GM12878 (cell line): Measurements from ENCODE around the gene DOLPP1. TPM values are rescaled to one million over a fixed set of nuclear protein-coding genes. Genes with fewer than 3 reads are reported as not detected.

Source experiments
- ATAC-seq: fragments of 200-7000 bp; cut with Tn5 transposase; 3 replicates; pipeline ENCODE4 v1.9.1; 2020; ENCODE audit warnings: mild to moderate bottlenecking, moderate library complexity
- BruUV-seq: library from RNA; stranded (reverse); fragments of 400-500 nt; replicated peaks from 2 replicates; lab custom pipeline; 2021; lab: Mats Ljungman, UMichigan
- CTCF ChIA-PET: fragments of 300-600 bp; sonication (Branson Sonifier 250); formaldehyde crosslinking; extraction: SDS; loops from one replicate; lab custom pipeline; 2021; ENCODE audit warnings: inconsistent platforms; lab: Yijun Ruan, JAX
- POLR2A ChIA-PET: fragments of 350-600 bp; formaldehyde crosslinking; extraction: SDS; loops from one replicate; lab custom pipeline; 2021; ENCODE audit warnings: inconsistent platforms; lab: Charles Lee
- RAD21 ChIA-PET: fragments of 300-600 bp; sonication (Branson Sonifier 250); formaldehyde crosslinking; loops from one replicate; lab custom pipeline; 2023; ENCODE audit warnings: antibody characterized with exemption; ENCODE audit not compliant: unreplicated experiment; lab: Charles Lee
- SMC1A ChIA-PET: fragments of 300-600 bp; sonication (Branson Sonifier 250); formaldehyde crosslinking; loops from one replicate; lab custom pipeline; 2023; ENCODE audit not compliant: unreplicated experiment, uncharacterized antibody; lab: Charles Lee
- DNase-seq: peaks from one replicate; pipeline ENCODE4 v3.0.0-alpha.2; 2011; ENCODE audit warnings: low read depth, low spot score
- FAIRE-seq: peaks from 3 replicates; lab custom pipeline; 2011; peaks lifted over from hg19 to GRCh38; lab: Jason Lieb, UNC
- H2AFZ ChIP-seq: 2 replicates; pipeline ENCODE4 v1.6.0; 2011; ENCODE audit warnings: low read depth, low read length, control low read depth; ENCODE audit not compliant: control insufficient read depth
- H3K27ac ChIP-seq: 2 replicates; pipeline ENCODE4 v1.5.1; 2011; ENCODE audit warnings: control low read depth; ENCODE audit not compliant: control insufficient read depth, insufficient read depth
- H3K27me3 ChIP-seq, 2 experiments: replicated peaks in 1 of 2; 2 replicates each; pipeline versions ENCODE4 v1.6.0 to v1.6.1; 2011; ENCODE audit warnings: low read length in 1 of 2; ENCODE audit not compliant: control insufficient read depth in 2 of 2, insufficient read depth in 2 of 2
- H3K36me3 ChIP-seq, 2 experiments: 2 replicates each; pipeline ENCODE4 v1.5.1; 2011; ENCODE audit warnings: low read length in 1 of 2; ENCODE audit not compliant: control insufficient read depth in 2 of 2, insufficient read depth in 2 of 2
- H3K4me1 ChIP-seq: 2 replicates; pipeline ENCODE4 v1.6.1; 2011; ENCODE audit warnings: mild to moderate bottlenecking, low read length, moderate library complexity, mixed read lengths; ENCODE audit not compliant: control insufficient read depth, insufficient read depth
- H3K4me2 ChIP-seq: 2 replicates; pipeline ENCODE4 v1.6.0; 2011; ENCODE audit warnings: control low read depth; ENCODE audit not compliant: control insufficient read depth, insufficient read depth
- H3K4me3 ChIP-seq: fragments of 200-600 bp; sonication (generic); 2 replicates; pipeline ENCODE4 v1.5.1; 2016
- H3K79me2 ChIP-seq: 2 replicates; pipeline ENCODE4 v1.6.0; 2011; ENCODE audit warnings: low read length; ENCODE audit not compliant: control insufficient read depth, insufficient read depth
- H3K9ac ChIP-seq: 2 replicates; pipeline ENCODE4 v1.8.0; 2011; ENCODE audit warnings: low read length, control low read depth, mixed read lengths; ENCODE audit not compliant: control insufficient read depth, insufficient read depth
- H3K9me3 ChIP-seq: replicated peaks from 3 replicates; pipeline ENCODE4 v1.5.1; 2011; ENCODE audit warnings: mild to moderate bottlenecking, low read length; ENCODE audit not compliant: control insufficient read depth, insufficient read depth
- H4K20me1 ChIP-seq: 2 replicates; pipeline ENCODE4 v1.6.0; 2011; ENCODE audit not compliant: control insufficient read depth, insufficient read depth
- CREM ChIP-seq: IDR thresholded peaks from 2 replicates; pipeline ENCODE4 v1.6.1; 2014; ENCODE audit warnings: antibody characterized with exemption, low read depth
- MYB ChIP-seq: fragments of 150-350 bp; IDR thresholded peaks from 2 replicates; pipeline ENCODE4 v1.6.1; 2014; ENCODE audit warnings: mild to moderate bottlenecking, low read depth, low read length, borderline replicate concordance
- PAX5 ChIP-seq: IDR thresholded peaks from 2 replicates; pipeline ENCODE4 v1.6.1; 2011; ENCODE audit warnings: low read depth, low read length, borderline replicate concordance
- RFX5 ChIP-seq: IDR thresholded peaks from 2 replicates; pipeline ENCODE4 v1.6.1; 2011; ENCODE audit warnings: low read depth, low read length, improper control_type of control experiment
- SMARCA5 ChIP-seq: fragments of 450-650 bp; IDR thresholded peaks from 2 replicates; pipeline ENCODE4 v1.6.1; 2017; ENCODE audit warnings: mild to moderate bottlenecking
- WGBS: methylation state at CpG from one replicate; pipeline ENCODE4 v1.1.6; 2016; ENCODE audit warnings: low lambda C conversion rate; ENCODE audit not compliant: insufficient replicate concordance, insufficient coverage; ENCODE audit errors: missing lambda C conversion rate; 5-methylcytosine and 5-hydroxymethylcytosine counted together
- in situ Hi-C: fragments of 300-500 bp; cut with MboI; formaldehyde crosslinking; loops from 9 replicates; pipeline ENCODE4 v1.14.3; 2018; ENCODE audit warnings: mixed read lengths
- intact Hi-C: fragments of 100-400 bp; cut with micrococcal nuclease; formaldehyde crosslinking; loops from one replicate; pipeline ENCODE4 v1.14.2; 2022; ENCODE audit not compliant: unreplicated experiment
- polyA plus RNA-seq, 11 experiments: library from polyadenylated mRNA; depleted of rRNA in 4 of 11; unstranded in 6 of 11; stranded (reverse) in 5 of 11; fragments of >200 nt; fragmentation: Nextera tagmentation in 4 of 11; fragmentation: Illumina TruSeq in 1 of 11; extraction: Ambion mirVana in 4 of 11; extraction: Trizol in 1 of 11; gene quantifications; 1 replicate in 1 of 11; 2 replicates in 10 of 11; pipeline versions ENCODE4 v1.2.1 to v1.2.3, GENCODE V29; 2011 to 2016; ENCODE audit warnings: inconsistent platforms in 2 of 11, missing spikeins in 2 of 11, low read depth in 1 of 11
- total RNA-seq, 4 experiments: library from RNA; depleted of rRNA in 3 of 4; stranded (reverse); fragments of >200 nt in 3 of 4; fragmentation: Illumina TruSeq in 1 of 4; extraction: Trizol in 1 of 4; gene quantifications; 2 replicates each; pipeline versions ENCODE4 v1.2.1 to v1.2.3, GENCODE V29; 2013 to 2021
- TF ChIP-seq, protein P1 (sequence below): IDR thresholded peaks from 2 replicates; pipeline ENCODE4 v1.6.1; 2012; ENCODE audit warnings: improper control_type of control experiment, low read depth, low read length; ENCODE audit not compliant: insufficient replicate concordance

Gene DOLPP1
- total and polyA plus RNA-seq, 10 of the 15 experiments (the other 5 are each of a cell fraction or from before 2014, with no cell fraction given): 0.76 to 19.9 (median 13.4) TPM

DNA sequence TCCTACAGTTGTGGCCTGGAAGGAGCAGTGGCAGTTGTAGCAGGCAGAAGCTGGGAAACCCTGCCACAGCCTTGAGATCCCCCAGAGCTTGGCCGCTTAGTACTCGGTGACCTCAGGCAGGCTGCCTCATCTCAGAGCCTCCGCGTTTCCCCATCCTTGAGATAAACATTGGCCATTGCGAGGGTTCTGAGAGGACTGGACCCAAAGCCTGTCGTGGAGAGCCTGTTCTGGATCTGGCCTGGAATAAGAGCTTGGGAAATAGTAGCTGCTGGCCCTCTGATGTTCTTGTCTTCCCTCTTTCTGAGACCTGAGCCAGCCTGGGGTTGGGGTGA lies 43.2 kb upstream of the DOLPP1 start:
- RAD21 ChIA-PET: no interaction called here
- CTCF ChIA-PET: interaction anchor here (0.7 to 1.8 kb wide), 5 partner anchors 8 to 587 kb away, joined by 3 to 5 read pairs (median 4); no protein-coding TSS in a partner anchor
- H3K9me3 ChIP-seq: no peaks in the 10 kb centered on the region
- SMC1A ChIA-PET: interaction anchor here (1.3 kb wide), 1 partner anchor 9 kb away, joined by 3 read pairs; no protein-coding TSS in a partner anchor
- TF ChIP-seq PAX5 (no peak), SMARCA5 (no peak), RFX5 (no peak), MYB (no peak), CREM (no peak)
- TF ChIP-seq, protein P1, sequence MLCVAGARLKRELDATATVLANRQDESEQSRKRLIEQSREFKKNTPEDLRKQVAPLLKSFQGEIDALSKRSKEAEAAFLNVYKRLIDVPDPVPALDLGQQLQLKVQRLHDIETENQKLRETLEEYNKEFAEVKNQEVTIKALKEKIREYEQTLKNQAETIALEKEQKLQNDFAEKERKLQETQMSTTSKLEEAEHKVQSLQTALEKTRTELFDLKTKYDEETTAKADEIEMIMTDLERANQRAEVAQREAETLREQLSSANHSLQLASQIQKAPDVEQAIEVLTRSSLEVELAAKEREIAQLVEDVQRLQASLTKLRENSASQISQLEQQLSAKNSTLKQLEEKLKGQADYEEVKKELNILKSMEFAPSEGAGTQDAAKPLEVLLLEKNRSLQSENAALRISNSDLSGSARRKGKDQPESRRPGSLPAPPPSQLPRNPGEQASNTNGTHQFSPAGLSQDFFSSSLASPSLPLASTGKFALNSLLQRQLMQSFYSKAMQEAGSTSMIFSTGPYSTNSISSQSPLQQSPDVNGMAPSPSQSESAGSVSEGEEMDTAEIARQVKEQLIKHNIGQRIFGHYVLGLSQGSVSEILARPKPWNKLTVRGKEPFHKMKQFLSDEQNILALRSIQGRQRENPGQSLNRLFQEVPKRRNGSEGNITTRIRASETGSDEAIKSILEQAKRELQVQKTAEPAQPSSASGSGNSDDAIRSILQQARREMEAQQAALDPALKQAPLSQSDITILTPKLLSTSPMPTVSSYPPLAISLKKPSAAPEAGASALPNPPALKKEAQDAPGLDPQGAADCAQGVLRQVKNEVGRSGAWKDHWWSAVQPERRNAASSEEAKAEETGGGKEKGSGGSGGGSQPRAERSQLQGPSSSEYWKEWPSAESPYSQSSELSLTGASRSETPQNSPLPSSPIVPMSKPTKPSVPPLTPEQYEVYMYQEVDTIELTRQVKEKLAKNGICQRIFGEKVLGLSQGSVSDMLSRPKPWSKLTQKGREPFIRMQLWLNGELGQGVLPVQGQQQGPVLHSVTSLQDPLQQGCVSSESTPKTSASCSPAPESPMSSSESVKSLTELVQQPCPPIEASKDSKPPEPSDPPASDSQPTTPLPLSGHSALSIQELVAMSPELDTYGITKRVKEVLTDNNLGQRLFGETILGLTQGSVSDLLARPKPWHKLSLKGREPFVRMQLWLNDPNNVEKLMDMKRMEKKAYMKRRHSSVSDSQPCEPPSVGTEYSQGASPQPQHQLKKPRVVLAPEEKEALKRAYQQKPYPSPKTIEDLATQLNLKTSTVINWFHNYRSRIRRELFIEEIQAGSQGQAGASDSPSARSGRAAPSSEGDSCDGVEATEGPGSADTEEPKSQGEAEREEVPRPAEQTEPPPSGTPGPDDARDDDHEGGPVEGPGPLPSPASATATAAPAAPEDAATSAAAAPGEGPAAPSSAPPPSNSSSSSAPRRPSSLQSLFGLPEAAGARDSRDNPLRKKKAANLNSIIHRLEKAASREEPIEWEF: no peak
- 93% methylated on average over 6 of the region's 6 CpGs for WGBS
- DNase-seq: no peak
- POLR2A ChIA-PET: interaction anchor here (0.9 kb wide), 1 partner anchor 13 kb away, joined by 6 read pairs; no protein-coding TSS in a partner anchor
- BruUV-seq: no TSS peak
- intact Hi-C loops: no loop called here
- peaks cover 19% of the 10 kb centered on the region for H3K79me2 ChIP-seq
- no peak overlapping the region for H3K27ac ChIP-seq
- H3K4me2 ChIP-seq: peak overlapping the region; percentile 93
- no peak overlapping the region for H2AFZ ChIP-seq
- H3K27me3 ChIP-seq: no peaks in the 10 kb centered on the region
- no peak for ATAC-seq
- peaks cover 0 to 9% of the 10 kb centered on the region in 2 experiments; a peak in 3 of 4 replicates for H3K36me3 ChIP-seq
- FAIRE-seq: no peak
- in situ Hi-C loops: no loop called here
- no peaks in the 10 kb centered on the region for H4K20me1 ChIP-seq
- H3K4me3 ChIP-seq: peak overlapping the region; percentile 83
- H3K9ac ChIP-seq: peak overlapping the region; percentile 69
- H3K4me1 ChIP-seq: peaks cover 17% of the 10 kb centered on the region
